GM15510 (cell line): ENCODE measurements around the gene PPP2R5E.

Experiments
- POLR2A ChIP-seq: IDR thresholded peaks from 3 replicates; pipeline ENCODE4 v1.6.1; 2011; ENCODE audit warnings: borderline replicate concordance; ENCODE audit not compliant: insufficient read length; ENCODE audit errors: extremely low read depth

The PPP2R5E gene

DNA sequence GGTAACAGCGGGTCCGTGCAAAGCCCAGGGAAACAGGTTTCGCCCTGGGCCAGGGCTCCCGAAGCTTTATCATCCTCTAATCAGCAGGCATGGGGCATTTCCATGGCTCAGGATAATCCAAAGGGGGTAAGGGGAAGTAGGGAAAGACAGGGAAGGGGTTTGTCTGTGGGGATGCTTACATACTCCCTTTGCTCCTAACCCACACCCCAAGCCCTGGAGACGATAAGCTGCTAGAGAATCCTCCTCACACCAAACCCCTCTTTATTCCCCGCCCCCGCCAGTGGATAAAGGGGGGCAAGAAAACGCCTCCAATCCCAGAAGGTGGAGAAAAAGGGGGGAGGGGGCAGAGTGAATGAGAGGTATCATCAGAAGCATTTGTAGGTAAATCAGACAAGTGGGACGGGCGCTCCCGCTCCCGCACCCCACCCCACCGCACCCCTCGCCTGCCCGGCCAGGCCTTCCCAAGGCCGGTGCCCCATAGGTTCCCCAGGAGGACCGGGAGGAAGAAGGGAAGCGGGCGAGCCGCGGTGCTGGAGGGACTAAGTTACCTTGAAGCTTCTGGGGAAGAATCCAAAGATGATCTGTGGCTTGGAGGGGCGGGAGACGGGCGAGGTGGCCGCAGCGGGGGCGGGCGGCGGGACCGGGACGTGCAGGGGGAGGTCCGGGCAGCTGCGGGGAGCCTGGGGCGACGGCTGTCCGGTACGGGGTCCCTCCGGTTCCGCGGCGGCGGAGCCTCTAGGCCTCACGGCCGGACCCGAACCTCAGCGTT lies 762 bp downstream of the PPP2R5E start:
- TF ChIP-seq POLR2A = no peak

DNA sequence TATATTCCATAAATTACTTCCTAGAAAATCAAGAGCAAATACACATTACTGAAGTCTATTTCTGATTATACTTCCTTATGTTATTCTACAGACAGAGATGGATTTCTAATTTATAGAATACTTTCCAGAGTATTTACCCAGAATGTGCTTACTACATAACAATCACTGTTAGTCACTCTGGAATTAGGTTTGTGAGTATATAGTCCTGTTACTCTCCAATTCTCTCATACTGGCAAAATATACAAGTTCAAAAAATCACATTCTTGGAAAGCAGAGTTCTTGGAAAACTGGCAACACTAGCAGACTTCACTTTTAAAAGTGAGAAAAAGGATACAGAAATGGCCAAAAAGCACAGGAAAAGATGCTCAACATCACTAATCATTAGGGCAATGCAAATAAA lies 7.3 kb downstream of the PPP2R5E start:
- TF ChIP-seq POLR2A = no peak

DNA sequence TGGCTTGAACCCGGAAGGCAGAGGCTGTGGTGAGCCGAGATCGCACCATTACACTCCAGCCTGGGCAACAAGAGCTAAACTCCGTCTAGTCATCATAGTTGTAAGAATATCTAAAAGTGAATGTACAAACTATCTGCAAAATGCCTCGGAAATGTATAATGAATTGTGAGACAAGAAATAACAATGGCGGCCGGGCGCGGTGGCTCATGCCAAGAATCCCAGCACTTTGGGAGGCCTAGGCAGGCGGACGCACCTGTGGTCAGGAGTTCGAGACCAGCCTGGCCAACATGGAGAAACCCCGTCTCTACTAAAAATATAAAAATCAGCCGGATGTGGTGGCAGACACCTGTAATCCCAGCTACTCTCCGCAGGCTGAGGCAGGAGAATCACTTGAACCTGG lies 9.7 kb downstream of the PPP2R5E start:
- TF ChIP-seq POLR2A = no peak

DNA sequence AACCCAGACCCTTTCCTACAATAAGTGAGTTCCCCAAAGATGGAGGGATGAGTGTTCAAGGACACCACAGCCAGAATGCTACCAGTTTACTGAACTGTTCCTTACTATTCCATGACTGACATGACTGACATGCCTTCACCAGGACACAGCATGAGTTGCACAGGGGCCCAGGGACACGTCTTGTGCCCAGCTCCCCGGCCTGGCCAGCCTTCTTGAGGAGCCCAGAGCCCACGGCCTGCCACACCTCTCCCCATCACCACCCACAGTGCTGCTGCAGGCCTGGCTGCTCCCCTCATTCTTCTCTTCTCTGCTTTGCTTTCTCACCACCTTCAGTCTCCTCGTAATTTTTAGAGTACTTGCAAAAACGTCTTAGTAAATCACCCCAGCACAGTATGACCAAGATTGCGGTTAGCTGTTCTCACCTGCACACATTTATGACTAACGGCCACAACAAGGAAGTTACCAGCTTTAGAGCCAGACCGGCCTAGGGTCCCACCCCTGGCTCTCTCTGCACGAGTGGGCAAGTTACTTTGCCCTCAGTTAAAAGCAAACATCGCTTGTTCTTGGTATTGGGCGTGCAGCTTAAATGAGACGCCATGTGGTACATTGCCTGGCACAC lies 18.5 kb downstream of the PPP2R5E start:
- TF ChIP-seq POLR2A = no peak

DNA sequence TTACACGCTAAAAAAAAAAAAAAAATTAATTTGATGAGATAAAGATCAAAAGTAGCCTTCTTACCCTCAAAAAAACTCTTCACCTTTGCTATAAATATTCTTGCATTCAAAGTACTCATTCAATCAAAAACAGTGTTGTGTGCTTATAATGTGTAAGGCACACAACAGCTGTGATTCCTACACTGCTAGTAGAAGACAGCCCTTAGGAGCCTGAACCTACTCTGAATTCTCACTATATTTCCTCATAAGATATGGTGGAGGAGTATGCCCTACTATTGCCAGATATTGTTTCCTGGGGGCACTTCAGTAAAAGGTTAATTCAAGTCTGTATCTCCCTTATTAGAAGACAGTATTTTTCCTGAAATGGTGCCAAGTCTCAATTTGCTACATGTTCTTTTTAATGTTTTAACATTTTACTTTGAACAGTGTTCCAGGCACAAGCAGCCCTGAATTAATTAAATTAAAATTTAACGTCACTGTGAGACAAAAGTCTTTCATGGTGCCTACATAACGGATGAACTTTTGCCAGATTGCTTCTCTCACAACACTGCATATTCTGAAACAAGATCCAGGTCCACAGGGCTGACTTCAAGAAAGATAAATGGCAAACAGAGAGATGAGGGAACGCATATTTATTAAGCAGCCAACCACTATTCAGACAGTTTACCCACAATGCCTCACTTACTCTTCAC lies 19.3 kb downstream of the PPP2R5E start:
- TF ChIP-seq POLR2A = no peak

DNA sequence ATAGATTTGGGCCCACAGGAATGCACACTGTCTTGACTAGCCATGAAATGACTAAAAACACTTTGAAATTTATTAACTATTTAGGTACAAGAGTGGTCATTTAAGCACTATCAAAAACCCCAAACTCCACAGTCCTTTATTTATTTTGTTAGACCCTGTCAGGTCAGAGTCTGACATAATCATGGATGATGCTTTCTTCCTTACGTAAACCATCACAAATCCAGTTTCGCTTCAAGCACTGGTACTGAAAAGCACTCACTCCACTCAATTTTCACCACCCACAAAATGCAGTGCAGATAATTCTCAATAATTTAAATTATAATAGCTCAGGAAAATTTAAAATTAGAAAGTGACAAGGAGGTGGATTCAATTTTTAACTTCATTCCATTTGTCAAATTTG lies 25.8 kb downstream of the PPP2R5E start:
- no peak for TF ChIP-seq POLR2A

DNA sequence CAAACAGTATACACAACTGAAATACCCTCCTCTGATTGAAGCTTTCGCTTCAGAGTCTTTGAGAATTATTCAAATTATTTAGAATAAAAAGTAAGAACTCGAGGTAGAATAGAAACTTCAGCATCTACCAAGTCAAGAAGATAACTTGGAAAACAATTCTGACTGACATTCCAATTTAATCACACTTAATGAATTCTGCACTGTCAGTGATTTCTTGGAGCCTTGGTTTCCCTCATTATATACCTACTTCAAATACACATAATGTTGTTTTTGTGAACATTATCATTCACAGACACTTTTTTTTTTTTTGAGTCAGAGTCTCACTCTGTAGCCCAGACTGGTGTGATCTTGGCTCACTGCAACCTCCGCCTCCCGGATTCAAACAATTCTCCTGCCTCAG lies 27.9 kb downstream of the PPP2R5E start:
- TF ChIP-seq POLR2A = no peak

DNA sequence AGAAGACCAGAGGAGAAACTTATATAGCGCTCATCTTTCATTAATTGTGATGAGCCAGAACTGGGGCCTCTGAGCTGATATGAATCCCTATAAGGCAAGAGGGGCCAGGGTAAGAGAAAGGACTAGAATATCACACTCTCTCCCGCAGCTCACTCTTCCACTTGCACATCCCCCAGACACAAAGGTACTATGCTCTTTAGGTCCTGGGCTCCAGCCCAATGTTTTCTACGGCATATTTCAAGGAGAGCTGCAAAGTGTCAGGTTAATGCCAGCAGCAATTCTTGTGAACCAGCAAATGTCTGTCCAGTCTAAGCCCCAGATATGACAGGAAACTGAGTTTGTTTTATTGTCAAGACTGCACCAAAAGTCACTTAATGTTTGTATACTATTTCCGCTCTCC lies 29.4 kb downstream of the PPP2R5E start:
- TF ChIP-seq POLR2A = no peak

DNA sequence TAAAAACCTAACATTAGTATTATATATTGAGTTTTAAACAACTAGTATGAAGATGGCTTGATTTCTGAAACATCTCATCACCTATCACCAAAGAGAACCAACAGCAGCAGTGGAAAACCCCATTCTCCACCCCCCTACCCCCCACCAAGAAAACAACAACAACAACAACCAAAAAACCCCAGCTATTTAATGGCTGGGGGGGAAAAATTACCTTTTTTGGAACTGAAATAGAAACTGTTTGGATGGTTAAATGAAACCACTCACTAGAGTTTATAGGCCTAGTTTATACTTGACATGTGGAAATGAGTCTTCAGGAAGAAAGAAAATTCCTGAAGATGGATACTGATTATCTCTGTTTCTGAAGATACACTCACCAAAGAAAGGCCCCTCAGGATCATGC lies 30.3 kb downstream of the PPP2R5E start:
- no peak for TF ChIP-seq POLR2A

DNA sequence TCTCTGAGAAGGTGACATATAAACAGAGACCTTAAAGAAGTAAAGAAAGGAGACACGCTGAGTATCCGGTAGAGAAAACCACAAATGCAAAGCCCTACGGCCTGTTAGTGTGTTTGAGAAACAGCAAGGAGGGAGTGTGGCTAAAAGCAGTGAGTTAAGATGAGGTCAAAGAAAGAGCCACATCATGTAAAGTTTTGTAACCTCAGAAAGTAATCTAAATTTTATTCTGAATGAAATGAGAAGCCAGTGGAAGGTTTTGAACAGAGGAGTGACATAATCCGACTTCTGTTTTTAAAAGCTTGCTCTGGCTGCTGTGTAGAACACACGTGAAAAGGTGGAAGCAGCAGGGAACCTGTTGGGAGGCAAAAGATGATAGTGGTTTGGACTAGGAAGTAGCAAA lies 32.6 kb downstream of the PPP2R5E start:
- no peak for TF ChIP-seq POLR2A

DNA sequence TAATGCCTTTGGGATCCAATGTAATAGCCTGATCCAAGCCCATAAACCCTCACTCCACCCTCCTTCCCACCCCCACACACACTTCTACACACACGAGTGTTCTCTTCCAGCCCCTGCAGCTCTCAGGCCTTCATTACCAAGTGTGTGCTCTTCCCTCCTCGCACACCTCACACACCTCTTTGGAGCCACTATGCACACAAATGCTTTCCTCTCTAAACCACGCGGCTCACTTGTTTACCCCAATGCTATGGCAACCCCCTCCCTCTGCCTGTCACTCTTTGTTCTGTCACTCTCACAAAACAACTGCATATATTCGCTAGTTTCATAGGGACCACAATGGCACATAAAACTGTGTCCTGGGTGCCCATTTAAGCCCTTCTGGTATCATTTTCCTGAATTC lies 35.1 kb downstream of the PPP2R5E start:
- TF ChIP-seq POLR2A = no peak

DNA sequence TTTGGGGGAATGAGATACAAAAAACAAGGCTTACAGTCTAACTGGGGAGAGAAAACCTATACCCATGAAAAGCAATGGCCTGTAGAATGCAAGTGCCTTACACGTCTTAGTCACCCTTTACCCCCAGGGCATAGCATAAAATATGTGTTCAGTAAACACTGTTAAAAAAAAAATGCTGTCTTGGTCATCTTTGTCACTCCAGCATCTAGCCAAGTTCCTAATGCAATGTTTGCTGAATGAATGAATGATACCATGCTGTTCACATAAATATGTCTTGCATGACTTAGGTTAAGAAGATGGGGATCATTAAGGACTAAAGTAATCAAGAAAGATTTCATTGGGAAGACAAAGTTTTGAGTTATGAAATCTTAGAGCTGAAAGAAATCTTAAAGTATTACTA lies 38.5 kb downstream of the PPP2R5E start:
- TF ChIP-seq POLR2A = no peak

DNA sequence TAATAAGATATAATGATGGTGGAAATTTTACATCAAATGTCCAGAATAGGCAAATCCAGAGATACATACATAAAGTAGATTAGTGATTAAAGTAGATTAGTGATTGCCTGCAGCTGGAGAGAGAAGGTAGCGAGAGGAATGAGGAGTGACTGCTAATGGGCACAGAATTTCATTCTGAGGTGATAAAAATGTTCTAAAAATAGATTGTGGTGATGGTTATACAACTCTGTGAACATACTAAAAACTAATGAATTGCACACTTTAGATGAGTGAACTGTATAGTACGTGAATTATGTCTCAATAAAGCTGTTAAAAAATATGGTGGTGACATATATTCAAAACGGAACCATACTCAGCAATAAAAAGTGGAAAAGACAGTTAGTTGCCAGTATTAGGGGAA lies 41.7 kb downstream of the PPP2R5E start:
- no peak for TF ChIP-seq POLR2A

DNA sequence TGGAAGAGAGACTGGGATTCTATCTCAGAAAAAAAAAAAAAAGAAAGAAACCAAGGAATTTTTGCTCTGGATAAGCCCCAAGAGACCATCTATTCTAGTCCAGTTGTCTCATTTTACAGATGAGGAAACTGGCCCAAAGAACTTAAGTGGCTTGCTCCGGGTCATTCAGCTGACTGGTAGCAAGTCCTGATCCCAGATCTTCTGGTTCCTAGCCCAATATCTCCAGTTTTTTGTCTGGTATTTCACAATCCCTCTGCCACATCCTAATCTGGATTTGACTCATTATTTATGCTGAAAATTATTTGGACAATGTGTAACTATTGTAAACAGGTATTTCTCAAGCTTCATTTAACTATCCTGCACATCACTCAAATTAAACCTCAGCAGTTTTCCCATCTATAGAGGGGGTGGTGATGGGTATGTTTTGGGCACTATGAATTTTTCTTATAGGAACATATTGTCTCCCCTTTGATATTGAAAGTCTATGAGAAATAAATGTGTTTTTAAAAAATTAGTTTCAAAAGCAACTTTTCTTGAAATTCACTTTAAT lies 43.4 kb downstream of the PPP2R5E start:
- TF ChIP-seq POLR2A = no peak

DNA sequence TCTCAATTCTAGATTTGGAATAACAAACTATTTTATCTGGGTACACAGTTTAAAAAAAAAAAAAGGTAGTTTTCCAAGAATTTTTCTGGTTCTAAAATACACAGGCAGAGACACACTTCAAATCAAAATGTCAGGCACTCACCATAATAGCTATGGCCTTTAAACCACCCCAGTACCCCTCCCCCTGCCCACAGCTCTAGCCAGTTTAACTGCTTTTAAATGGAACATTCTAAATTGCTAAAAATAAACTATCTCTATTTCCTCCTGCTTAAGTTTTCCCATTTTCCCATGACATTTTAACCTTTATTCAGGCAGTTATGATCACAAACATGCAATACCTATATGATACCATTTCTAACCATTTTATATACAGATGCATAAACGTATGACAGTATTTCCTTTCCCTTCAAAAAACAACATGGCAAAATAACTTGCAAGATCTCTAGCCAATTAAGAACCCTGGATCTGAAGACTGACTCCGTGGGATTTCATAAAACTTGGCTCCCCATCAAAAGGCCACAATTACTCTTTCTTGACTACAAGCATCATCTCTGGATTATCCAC lies 46.3 kb downstream of the PPP2R5E start:
- no peak for TF ChIP-seq POLR2A
